GM21390 (cell line): ENCODE measurements around the gene IL19.
"Not testable (repeated sequence)": the region's sequence is repeated elsewhere in the genome, so short reads cannot be mapped to it uniquely, and the experiment has no call there.

Experiments
- ATAC-seq: cut with Tn5 transposase; IDR thresholded peaks from one replicate; pipeline ENCODE4 v1.9.1; 2021; ENCODE audit not compliant: unreplicated experiment

The IL19 gene

DNA sequence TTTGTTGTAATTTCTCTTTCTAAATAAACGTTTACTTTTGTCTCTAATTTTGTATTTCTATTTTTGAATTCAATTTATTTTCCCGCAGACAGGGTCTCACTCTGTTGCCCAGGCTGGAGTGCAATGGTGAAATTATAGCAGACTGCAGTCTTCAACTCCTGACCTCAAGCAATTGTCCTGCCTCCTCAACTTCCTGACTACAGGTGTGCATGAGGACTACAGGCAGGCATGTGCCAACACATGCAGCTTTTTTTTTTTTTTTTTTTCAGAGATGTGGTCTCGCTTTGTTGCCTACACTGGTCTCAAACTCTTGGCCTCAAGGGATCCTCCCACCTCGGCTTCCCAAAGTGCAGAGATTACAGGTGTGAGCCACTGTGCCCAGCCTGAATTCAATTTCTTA, 58.2 kb downstream of the IL19 start:
- ATAC-seq, result no peak

GRCh38 chr1:206829282-206829681, 58.7 kb downstream of the IL19 start:
- no peak for ATAC-seq

DNA sequence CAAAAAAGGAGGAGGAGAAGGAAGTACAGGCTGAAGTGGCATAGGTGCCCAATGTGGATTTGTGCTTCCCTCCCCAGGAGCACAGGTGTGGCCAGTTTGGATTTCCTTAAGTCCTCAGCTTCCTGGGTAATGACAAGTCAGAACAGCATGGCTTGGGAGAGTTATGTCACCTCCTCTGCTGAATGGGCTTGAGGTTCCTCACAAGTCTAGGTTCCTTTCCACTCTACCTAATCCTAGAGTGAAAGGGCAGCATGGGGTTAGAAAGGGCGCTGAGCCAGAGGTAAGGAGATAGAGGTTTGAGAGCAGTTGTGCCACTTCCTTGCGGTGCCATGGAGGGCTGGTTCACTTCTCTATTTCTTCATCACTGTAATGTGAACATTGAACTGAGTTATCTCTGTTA, 59.3 kb downstream of the IL19 start:
- no peak for ATAC-seq

GRCh38 chr1:206831650-206832049, 61.1 kb downstream of the IL19 start:
- ATAC-seq, result no peak

DNA sequence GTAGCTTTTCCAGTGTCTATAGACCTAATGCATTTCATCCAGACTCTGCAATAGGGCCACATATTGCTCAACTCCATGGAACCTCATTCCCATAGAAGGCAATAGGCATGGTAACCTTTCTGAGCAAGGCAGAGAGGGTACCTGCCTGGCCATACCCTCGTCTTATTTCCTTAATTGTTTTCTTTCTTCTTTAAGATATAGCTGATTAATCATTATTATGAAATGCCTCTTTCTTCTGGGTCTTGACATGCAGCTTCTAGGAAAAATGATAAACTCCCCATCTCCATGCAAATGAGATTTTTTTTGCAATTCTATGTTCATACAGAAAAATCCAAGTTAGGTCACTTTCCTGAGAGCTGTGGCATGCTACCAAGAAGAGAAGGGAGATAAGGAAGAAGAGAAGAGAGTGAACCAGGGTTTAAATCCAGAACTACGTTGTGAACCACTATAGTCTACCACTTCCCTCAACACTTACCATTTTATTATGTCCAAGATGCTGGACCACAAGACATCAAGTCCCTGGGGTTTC, 61.8 kb downstream of the IL19 start:
- ATAC-seq, result no peak

DNA sequence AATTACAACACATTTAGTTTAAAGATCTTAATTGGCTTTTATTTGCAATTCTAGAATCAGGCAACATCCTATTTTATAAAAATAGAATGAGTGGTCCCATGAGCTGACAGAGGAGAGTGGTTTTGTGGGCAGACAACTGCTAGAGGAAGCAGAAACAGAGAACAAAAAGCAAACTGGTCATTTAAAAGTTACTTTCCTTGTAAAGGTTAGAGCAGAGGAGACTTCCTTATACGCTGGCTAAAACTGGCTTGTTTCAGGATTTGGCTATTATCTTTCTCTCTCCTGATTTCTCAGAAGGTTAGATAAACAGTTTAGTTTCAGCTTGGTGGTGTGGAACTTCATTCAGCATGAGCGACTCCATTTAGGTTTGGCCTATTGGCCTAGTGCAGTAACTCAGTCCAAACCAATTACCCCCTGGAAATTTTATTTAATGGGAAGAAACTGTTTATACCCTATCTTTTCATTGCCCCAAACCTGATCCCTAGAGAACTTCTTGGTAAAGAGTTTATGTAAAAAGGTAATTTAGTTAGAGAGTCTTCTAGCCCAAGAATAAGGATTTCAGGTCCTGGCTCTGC, 62.6 kb downstream of the IL19 start:
- ATAC-seq, result no peak

- ATAC-seq, result no peak
Observed at GRCh38 chr1:206833801-206834200, 63.2 kb downstream of the IL19 start.

DNA sequence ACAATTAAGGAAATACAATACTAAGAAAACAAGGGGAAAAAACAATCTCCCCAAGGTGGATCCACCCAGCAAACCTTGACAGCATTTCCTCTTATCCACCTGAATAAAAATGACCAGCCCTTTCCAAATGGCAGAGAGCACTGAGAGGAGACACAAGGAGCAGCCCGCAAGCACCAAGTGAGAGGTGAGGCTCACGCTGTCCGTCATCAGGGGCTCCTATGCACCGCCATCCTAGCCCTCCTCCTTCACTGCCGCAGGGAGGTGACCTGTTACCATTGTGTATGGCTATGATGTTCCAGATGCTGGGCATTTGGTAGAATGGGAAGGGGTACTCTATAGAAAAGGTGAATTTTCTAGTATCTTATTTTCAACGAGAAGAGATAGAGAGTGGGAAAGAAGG, 63.6 kb downstream of the IL19 start:
- ATAC-seq, result no peak

GRCh38 chr1:206834711-206835110, 64.1 kb downstream of the IL19 start:
- no peak for ATAC-seq

DNA sequence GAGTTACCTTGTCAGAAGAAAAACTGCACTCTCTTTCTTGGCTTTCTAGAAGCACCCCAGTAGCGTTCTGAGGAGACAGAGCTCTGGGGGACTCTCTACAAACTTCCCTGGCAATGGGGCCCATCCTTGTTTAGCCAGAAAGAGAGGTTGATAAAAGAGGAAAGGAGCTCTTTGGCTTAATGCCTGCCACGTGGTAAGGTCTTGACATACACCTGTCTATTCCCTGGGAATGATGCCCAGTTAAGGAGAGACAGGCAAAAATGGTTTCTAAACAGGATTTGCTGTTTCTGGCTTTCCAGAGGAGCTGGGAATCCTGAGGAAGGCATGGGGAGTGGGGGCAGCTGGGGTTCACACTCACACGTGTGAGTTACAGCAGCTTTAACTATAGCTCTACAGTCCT, 64.6 kb downstream of the IL19 start:
- no peak for ATAC-seq

DNA sequence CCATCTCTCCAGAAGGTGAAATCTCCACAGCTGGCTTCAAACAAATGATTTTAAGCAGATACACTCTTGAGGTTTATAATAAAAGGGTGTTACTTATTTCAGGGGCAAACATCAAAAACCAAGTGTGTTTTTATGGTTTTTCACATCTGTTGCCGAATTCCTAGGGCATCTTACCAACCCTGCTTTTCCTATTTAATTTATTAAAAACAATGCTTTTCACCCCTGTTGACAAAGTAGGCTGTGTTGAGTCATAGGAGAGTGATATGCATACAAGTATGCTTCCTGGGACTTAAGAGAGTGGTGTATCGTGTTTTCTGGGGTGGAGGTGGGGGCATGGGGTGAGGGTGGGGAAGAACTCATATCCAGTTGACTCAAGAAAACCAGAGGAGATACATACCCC, 65.5 kb downstream of the IL19 start:
- no peak for ATAC-seq

DNA sequence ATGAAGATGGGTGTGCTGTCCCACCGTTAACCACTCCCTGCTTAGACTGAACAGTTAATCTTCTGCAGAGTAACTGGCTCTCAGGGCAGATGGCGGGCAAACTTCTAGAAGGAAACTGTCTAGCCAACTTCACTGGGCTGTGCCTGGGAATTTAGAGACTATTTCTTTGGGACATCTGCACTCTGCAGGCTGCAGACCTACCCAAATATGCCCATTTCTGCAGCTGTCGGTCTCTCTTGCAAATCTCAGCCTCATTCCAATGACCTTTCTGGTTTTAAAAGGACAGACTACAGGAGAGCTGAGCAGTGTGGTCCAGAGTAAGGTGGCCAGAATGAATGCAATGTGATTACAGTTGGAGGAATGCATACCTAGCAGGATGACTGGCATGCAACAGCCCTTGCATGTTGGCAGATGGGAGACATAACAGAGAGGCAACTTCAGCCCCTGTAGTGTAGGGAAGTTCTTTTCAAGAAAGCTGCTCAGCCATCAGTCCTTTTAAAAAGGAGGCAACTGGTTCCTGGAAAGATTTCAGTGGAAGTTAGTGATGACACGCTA, 68.5 kb downstream of the IL19 start:
- ATAC-seq, result no peak

- ATAC-seq, result no peak
Observed at GRCh38 chr1:206839857-206840256, 69.3 kb downstream of the IL19 start.

DNA sequence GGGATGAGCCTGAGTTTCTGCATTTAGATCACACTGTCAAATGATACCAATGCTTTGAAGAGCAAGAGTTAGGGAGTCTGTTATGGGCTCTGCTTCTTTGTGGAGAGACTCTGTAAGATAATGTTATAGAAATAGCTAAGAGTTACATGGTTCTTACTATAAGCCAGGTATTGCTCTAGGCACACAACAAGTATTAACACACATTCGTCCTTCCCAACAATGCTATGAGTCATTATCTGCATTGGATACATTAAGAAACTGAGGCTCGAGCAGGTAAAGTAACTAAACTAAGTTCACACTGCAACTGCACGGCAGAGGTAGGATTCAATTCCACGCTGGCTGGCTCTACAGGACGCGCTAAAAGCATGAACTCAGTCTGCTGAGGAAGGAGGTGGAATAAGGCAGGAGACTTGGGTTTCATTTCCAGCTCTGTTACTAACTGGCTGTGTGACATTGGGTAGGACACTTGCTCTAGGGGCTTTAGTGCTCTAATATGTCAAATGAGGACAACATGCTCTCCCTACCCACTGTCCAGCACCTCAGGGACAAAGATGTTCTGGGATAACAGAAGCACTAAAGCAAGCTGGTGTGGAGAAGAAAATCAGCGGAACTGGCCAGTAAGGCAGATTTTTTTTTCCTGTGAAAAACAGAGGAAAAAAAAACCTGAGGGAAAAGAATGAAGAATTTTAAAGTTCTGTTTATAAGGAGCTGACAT, 71.2 kb downstream of the IL19 start:
- no peak for ATAC-seq

GRCh38 chr1:206842854-206843253, 72.3 kb downstream of the IL19 start:
- ATAC-seq, result no peak

DNA sequence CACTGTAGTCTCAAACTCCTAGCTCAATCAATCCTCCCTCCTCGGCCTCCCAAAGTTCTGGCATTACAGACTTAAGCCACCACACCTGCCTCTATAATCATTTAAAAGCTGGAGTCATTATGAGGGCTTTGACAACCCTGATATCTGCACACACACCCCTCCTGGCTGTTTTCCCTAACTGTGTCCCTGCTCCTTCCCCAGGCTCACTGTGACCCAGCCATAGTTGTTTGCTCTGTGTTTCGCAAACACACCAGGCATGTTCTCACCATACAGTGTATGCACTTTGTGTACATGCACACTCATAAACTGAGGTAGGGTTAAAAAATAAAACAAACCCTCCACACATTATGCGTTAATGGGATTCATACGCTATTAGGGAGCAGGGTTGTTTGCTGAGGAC, 73.1 kb downstream of the IL19 start:
- no peak for ATAC-seq

DNA sequence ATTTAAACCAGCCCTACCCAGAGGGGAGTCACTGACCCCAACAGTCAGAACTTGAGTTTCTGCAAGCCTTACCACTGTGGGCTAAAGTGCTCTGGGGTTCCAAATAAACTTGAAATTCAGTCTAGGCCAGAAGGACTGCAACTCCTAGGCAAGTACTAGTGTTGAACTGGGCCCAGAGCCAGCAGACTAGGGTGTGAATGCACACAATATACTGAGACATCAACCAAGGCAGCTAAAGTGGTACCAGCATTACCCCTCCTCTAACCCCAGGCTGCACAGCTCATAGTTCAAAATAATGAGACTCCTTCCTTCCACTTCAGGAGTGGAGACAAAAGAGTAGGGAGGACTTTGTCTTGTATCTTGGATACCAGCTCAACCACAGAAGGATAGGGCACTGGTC, 75.9 kb downstream of the IL19 start:
- no peak for ATAC-seq

GRCh38 chr1:206847337-206847834, 76.8 kb downstream of the IL19 start:
- no peak for ATAC-seq

- no peak for ATAC-seq
Observed at GRCh38 chr1:206847946-206848345, 77.4 kb downstream of the IL19 start.

DNA sequence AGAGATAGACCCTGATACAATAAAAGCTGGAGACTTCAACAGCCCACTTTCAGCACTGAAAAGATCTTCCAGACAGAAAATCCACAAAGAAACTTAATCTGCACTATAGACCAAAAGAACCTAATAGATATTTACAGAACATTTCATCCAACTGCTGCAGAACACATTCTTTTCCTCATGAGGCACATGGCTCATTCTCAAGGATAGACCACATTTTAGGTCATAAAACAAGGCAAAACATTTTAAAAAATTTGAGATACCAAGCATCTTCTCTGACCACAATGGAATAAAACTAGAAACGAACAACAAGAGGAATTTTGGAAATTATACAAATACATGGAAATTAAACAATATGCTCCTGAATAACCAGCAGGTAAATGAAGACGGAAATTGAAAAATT, 79.8 kb downstream of the IL19 start:
- ATAC-seq, result no peak

GRCh38 chr1:206851341-206852010, 80.9 kb downstream of the IL19 start:
- no peak for ATAC-seq

GRCh38 chr1:206852662-206853061, 82.1 kb downstream of the IL19 start:
- ATAC-seq, result not testable (repeated sequence)
